Measurements from ENCODE around the gene USPL1.

DNA sequence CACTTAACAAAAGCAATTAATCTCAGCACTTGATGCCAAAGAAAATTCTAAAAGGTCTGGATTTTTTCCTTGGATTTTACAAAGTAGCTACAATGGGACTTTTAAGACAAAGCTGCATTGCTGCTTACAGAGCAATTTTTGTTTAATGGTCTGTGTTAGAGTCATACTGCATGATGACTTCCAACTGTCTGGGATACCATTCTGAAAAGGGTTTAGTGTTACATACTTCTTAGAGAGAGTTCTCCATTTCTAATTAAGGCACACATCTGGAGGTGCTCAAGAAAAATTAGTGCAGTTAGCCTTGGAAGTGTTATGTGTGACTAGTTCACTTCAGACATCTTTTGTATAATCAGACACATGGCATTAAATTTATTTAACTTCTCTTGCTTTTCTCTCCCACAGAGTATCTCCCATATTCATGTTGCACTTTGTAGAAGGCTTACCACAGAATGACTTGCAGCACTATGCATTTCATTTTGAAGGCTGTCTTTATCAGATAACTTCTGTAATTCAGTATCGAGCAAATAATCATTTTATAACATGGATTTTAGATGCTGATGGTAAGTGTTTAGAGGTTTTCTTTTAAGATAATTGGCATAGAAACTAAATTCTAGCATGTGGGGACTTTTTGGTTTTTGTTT, 35.1 kb downstream of the USPL1 start:
- TF ChIP-seq POLR2AphosphoS5 (IDR thresholded peaks at IDR 0.05): no peak
- TF ChIP-seq, protein P1, sequence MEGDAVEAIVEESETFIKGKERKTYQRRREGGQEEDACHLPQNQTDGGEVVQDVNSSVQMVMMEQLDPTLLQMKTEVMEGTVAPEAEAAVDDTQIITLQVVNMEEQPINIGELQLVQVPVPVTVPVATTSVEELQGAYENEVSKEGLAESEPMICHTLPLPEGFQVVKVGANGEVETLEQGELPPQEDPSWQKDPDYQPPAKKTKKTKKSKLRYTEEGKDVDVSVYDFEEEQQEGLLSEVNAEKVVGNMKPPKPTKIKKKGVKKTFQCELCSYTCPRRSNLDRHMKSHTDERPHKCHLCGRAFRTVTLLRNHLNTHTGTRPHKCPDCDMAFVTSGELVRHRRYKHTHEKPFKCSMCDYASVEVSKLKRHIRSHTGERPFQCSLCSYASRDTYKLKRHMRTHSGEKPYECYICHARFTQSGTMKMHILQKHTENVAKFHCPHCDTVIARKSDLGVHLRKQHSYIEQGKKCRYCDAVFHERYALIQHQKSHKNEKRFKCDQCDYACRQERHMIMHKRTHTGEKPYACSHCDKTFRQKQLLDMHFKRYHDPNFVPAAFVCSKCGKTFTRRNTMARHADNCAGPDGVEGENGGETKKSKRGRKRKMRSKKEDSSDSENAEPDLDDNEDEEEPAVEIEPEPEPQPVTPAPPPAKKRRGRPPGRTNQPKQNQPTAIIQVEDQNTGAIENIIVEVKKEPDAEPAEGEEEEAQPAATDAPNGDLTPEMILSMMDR (IDR thresholded peaks at IDR 0.05): no peak
- TF ChIP-seq POLR2A (IDR thresholded peaks at IDR 0.05): no peak
